HS-5 (cell line): ENCODE results near the gene HSF4.
A peak's percentile ranks its signal among the peaks of the same experiment; 100 is the strongest.

Experiments
- DNase-seq: peaks from one replicate; pipeline ENCODE4 v3.0.0-alpha.2; 2012; ENCODE audit warnings: low read depth

Gene HSF4

DNA sequence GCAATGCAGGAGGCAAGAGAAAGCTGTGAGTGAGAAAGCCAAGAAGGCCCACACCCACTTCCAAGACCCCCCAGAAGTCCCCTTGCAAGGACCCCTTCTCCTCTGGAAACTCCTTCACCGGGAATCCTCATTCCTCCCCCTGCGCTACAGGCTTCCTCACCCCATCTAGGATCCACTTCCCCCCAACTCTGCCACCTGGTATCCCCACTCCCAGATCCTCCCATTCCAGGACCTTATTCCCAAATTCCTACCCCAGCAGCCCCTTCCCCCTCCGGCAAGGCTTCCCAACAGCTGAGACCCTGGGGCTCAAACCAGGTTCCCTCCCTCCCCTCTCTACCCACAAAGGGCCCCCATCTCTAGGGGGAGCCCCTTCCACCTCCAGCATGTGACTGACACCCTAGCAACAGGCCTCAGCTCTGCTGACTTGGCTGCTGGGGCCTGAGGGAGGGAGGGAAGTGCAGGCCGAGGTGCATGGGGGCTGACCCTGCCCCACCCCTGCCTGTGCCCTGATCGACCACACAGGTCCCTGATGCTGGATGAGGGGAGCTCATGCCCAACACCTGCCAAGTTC is 2.1 kb downstream of the HSF4 start:
- no peak for DNase-seq

DNA sequence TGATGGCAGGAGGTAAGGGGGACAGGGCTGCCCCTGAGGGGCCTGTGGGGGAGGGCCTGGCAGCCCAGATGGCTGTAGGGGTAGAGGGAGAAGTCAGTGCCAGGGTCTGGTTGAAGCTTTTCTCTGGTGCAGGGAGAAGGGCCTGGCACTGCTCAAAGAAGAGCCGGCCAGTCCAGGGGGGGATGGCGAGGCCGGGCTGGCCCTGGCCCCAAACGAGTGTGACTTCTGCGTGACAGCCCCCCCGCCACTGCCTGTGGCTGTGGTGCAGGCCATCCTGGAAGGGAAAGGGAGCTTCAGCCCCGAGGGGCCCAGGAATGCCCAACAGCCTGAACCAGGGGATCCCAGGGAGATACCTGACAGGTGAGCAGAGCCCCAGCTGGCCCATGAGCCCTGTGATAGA is 3.0 kb downstream of the HSF4 start:
- DNase-seq = no peak

DNA sequence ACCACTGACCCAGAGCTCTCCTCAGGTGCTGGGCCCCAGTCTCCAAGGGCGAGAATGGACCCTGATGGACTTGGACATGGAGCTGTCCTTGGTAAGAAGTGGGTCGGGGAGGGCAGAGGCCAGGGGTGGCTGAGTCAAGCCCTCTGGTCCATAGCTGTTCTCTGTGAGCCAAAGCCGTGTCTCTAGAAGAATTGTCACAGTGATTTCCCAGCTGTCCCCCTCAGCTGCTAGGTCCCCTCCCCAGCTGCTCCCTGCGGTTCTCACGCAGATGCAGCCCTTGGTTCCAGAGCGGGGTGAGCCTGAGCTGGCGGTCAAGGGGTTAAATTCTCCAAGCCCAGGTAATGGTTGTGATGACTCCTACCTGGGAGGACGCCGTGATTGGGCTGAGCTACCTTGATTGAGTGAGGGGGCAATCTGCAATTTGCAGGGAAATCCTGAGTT is 4.5 kb downstream of the HSF4 start:
- DNase-seq = no peak

DNA sequence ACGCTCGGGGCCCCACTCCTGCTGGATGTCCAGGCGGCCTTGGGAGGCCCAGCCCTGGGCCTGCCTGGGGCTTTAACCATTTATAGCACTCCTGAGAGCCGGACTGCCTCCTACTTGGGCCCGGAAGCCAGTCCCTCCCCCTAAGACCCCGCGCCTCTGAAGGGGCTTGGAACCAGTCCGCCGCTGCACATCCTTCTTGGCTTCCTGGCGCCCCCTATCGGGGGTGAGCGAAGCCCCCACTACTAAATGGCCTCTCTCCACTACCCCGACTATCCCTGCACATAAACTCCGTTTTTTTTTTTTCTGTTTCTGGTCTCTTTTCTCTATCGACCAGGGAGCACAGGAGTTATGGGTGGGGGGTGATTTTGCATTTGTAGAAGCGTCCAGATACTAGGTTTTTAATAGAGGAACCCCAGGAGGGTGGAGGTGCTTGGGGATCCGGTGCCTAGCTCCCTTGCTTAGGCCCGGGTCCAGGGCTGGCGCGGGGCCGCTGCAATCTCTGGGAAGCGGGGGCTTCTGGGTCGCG is 5.2 kb downstream of the HSF4 start:
- DNase-seq = no peak

DNA sequence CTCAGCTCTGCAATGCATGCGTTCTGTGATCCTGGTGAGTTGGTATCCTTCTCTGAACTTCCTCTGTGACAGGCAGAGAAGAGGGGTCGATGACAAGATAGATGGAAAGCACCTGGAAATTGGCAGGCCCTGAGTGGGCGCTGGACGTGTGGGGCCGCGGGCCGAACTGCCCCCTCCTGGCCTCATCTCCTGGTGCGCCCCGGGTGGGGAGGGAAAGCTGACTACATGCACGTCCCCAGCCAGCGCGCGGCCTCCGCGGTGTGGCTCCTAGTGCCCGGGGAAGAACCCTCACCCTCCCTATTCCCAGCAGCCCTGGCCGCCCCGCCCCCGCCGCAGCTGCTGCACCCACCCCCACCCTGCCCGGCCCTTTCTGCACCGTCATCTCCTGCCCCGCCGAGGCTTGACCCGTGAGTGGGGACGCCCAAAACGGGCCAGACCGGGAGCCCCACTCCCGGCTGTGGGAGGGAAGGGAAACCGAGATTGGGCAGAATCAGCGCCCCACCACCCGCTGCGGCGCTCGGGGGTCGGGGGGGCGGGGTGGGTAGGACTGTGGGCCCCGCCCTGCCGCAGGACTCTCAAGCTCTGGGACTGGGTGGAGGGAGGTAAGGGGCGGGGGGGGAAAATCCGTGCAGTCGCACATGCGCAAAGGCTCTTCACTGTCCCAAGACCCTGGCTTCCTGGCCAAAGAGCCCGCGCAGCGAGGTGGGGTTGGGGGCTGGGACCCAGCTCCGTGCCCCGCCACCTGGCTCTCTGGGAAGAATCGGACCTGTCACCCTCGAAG is 5.8 kb downstream of the HSF4 start, which contains the start of gene NOL3:
NOL3 (plus strand) TSS at position 371 of the 781 bp plus-strand sequence.
- peak; percentile 42 for DNase-seq

DNA sequence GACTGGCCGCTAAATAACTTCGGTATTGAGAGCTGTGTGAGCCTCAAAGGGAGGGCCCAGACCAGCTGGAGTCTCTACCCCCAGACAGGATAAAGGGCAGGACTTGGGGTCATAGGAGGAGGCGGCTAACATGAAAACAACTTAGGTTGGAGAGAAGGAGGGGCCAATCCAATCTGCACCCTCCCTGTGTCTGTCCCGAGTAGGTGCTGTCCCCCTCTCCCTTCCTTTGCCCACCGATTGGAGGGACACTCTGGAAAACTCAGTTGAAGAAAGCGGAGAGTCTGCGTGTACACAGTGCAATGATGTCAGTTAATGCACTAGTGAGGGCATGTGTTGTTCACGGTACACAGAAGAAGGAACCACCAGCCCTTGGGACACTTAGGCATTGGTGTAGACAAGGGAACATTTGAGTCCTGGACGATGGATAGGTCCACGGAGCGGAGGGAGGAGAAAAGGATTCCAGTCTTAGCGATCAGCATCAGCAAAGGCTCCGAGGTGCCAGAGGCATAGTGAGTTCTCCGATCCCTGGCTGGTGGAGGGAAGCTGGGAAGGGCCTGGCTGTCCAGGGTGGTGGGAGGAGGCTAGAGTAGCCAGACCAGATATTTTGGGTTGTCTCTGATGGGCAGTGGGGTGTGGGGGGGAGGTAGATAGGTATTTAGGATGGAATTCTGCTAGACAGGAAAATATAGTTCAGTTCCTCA is 6.6 kb downstream of the HSF4 start:
- no peak for DNase-seq

DNA sequence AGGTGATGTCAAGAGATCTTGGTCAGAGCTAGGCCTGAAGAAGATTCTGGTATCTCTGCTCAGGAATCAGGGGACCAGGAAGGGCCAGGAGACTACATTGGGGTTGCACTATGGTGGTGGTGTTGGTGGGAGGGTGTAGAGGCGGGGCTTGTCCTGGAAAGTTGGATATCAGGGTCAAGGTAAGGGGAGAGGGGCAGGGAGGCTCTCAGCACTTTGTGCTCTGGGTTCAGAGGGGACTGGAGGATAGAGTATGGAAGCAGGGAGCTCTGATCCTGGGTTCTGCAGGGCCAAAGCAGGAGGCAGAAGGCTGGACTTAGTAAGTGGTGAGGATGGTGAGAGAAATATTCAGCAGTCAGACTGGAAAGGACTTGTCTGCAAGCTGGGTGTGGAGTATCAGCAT is 8.8 kb downstream of the HSF4 start:
- DNase-seq = no peak

DNA sequence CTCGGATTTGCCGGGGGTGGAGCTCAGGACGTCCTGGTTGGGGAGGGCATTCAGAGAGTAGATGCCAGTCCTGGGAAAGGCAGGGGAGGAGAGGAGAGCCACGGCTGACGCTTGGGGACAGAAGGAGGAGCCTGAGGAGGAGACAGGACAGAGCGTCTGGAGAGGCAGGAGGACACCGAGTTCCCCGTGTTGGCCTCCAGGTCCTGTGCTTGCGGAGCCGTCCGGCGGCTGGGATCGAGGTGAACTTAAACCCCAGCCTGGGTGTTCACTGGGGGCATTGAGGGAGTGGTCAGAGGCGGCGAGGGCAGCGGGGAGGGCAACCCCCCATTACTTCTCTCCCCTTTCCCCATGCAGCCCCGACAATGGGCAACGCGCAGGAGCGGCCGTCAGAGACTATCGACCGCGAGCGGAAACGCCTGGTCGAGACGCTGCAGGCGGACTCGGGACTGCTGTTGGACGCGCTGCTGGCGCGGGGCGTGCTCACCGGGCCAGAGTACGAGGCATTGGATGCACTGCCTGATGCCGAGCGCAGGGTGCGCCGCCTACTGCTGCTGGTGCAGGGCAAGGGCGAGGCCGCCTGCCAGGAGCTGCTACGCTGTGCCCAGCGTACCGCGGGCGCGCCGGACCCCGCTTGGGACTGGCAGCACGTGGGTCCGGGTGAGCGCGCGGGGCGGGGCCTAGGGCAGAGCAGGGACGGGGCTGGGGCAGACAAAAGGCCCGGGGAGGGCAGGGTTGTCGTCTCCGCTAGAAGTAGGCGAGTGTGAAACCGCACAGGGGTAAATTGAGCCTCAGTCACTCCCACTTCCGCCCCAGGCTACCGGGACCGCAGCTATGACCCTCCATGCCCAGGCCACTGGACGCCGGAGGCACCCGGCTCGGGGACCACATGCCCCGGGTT is 9.5 kb downstream of the HSF4 start:
- DNase-seq = peak; percentile 53

DNA sequence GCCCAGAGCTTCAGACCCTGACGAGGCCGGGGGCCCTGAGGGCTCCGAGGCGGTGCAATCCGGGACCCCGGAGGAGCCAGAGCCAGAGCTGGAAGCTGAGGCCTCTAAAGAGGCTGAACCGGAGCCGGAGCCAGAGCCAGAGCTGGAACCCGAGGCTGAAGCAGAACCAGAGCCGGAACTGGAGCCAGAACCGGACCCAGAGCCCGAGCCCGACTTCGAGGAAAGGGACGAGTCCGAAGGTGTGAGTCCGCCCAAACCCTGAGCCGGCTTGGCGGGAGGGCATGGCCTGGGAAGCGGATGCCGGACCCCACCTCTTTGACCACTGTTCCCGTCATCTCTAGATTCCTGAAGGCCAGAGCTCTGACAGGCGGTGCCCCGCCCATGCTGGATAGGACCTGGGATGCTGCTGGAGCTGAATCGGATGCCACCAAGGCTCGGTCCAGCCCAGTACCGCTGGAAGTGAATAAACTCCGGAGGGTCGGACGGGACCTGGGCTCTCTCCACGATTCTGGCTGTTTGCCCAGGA is 10.2 kb downstream of the HSF4 start:
- no peak for DNase-seq

DNA sequence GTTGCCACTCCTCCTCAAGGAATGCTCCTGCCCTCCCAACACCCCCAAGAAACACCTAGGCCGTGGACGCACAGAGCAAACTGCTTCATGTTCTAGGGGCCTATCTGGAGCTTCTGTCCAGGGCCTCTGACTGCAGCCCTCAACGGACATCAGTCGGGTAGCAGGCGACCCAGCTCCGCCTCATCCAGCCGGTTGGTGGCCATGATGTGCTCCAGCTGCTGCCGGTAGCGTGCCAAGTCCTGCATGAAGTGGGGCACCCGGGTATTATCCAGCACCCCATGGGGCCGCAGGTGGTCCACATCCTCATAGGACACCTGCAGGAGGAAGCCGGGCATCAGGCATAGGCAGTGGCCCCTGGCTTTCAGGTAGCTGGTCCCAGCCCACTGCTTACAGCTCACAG is 12.1 kb downstream of the HSF4 start:
- DNase-seq = no peak

DNA sequence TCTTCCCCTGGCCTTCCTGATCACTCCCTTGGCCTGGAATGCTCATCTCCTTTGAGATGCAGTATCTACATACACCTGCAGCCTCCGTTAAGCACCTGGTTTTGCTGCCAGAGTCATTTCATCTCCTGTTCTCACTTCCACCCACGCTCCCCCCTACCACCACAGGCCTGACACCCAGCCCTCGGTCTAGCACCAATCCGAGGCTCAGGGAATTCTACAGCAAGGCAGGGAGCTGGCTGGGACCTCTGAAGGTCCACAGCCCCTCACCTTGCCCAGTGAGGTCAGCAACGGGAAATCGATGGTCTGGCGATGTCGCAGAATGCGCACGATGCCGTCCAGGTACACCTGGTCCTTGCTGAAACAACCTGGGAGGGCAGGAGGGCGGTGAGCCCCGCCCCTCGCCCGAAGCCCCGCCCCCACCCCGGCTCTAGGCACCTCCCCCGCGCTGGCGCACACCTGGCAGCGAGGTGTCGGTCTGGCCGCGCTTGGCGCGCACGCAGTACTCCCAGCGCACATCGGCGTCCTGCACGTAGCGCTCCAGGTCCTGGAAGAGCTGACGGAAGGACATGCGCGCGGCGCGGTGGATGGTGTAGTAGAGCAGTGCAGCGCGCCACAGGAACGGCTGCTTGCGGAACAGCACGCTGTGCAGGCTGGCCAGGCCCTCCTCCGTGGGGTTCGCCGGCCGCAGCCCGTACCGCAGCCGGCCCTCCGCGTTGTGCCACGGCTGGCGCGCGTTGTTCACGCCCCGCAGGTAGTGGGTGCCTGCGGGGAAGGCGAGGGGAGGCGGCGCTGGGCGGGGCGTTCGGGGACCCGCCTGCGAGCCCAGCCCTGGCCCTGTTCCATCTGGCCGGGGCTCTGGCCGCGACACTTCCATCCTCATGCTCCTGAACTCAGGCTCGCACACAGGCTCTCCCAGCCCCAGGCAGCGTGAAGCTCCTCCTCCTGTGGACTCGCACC is 13.5 kb downstream of the HSF4 start:
- no peak for DNase-seq

DNA sequence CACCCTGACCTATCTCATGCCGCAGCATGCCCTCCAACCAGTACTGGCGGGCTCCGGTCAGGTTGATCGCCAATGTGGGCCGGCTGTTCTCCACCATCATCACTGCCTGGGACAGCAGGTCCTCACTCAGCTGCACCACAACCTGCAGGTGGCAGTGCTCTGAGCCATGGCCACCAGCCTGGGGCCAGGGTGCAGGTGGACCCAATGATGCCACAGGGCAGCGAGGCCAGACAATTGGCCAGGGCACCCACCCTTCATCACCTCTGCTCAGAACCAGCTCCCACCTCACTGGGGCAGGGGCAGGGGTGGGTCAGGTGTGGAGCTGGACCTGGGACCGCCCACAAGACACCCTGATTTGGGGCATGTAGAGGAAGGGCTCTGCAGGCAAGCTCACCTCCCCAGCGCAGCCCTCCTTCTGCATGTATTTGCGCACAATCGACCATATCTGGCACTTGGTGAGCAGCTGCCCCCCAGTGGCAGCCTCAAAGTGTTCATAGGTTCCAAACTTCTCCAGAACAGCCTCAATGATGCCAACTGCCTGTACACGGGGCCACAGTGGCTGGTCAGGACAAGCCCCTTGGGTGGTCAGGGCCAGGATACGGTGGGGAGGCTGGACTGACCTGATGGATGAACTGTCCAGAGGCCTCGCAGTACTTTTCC is 15.0 kb downstream of the HSF4 start:
- DNase-seq = no peak

DNA sequence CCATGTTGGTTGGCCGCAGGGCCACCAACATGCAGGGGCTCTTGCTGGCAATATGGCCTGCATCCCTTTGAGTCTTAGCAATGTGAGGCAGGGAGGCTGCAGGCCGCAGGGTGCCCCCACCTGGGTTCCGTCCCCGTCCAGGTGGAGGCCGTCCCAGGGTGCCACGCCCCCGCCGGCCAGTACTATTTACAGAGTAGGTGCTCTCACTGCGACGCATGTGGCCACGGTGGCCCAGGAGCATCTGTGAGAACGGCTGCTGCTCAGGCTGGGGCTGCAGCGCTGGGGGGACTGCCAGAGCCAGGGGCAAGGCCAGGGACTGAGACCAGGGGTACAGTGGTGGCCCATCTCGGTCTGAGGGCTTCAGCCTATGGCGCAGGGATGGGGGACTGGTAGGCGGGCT is 15.6 kb downstream of the HSF4 start:
- DNase-seq = no peak

DNA sequence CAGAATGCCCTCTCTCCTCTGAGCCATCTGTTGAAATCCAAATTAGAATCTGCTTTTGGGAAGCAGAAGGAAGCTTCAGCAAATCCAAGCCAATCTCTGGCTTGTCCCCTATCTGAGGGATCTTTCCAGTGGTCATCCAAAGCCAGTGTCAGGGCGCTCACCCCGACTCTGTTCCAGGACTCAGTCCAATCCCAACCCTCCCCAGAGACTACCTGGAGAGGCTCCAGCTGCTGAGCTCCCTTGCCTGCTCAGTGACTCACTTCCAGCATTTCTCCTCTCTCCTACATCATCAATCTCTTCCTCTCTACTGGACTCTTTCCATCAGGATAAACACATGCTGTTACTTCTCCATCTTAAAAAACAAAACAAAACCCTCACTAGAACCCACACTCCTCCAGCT is 16.8 kb downstream of the HSF4 start:
- DNase-seq = peak; percentile 58

DNA sequence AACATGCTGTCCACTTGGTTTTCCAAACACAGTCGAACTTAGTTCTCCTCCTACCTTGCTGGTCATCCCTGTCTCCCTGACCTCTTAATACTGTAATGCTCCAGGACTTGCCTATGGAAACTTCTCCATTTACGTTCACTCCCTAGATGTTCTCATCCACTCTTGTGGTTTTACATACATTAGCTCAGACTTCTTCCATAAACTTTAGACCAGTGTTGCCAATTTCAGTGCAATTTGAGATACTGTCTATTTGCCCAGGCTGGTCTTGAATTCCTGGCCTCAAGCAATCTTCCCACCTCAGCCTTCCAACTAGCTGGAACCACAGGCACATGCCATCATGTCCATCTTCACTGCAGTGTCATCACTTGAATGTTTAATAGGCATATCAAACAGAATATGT is 17.7 kb downstream of the HSF4 start:
- no peak for DNase-seq

DNA sequence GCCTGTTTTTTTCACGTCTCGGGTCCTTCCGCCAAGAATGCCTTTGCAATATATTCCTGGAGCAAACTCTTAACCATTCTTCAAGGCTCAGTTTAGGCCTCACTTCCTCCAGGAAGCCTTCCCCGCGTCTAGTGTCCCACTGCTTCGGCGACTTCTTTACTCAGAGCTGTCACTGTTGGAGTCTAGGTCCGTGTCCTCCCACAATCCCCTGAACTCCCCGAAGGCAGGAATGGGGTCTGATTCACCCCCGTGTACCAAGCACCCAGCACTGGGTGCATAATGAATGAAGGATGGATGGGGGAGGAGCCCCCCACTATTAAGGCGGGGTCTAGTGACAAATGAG is 18.7 kb downstream of the HSF4 start:
- no peak for DNase-seq

DNA sequence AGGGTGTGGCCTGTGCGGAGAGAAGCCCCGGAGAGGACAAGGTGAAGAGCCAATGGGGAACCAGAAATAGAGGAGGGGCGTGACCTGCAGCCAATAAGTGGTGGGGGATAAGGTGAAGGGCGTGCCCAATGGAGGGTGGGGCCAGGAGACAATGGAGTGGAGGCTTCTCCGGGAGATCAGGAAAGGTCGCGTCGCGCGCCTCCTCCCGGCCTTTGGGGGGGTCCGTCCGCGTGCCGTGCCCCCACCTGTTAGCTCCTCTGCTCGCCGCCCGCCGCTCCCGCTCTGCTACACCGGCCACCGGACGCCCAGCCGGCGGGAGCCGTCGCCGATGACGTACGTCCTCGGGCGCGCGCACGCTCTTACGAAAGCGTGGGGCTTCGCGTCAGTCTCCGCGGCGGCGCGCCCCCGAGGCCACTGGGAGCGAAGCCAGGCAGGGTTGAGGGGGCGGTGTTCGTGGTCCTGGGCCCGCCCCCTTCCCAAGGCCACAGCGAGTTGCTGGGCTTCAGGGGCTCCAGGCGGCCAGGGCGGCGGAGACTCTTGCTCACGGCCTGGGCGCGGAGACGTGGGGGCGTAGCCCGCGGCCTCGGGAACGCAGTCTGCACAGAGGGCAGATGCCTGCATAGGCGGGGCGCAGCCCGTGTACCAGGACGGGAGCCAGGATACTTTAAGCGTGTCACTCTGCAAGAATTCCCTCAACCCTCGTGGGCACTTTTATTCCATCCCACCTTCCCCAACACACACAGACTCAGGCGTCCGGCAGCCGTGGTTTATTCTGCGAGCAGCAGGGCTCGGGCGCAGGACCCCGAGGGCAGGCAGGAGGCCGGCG is 19.3 kb downstream of the HSF4 start, which contains the start of gene MATCAP1:
MATCAP1 (minus strand) TSS at position 337 of the 826 bp plus-strand sequence. CDS start 3,353 bp downstream, outside the sequence.
- DNase-seq = peak; percentile 95

DNA sequence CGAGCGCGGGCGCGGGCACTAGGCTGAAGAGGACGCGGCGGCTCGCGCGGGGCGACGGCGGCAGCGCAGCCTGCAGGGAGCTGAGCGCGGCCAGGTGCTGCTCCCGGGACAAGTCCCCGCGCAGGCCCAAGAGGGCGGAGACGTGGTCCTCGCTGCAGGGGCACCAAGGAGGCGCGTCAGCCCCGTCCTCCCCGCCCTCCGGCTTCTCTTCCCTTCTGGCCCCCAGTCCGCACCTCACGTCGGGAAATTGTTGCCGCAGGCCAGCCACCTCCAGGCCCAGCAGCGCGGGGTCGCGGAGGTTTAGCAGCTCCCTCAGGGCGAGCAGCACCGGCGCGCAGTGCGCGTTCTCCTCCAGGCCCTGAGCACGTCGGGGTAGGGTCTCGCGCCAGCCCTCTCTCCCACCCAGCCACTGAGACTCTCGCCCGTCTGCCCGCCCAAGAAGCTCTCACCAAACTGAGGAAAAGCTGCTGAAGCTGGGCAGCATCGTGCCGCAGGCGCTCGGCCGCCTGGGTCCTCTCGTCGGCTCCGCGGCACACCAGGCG is 20.0 kb downstream of the HSF4 start:
- no peak for DNase-seq
